ENCODE data around the gene ENTR1. TPM values are rescaled to one million over a fixed set of nuclear protein-coding genes. Genes with fewer than 3 reads are reported as not detected.
A peak's percentile ranks its signal among the peaks of the same experiment; 100 is the strongest.

Gene ENTR1
- total and polyA plus RNA-seq, 2 of the 13 experiments (the other 11 are each of a cell fraction or from before 2014, with no cell fraction given) = 70.1 to 76.4 TPM

GRCh38 chr9:136399176-136400037 lies 11.0 kb downstream of the ENTR1 start:
- Histone ChIP-seq H2AFZ (ENCODE audit: low read length) (no peak overlapping the region), H3K27ac (ENCODE audit: extremely low read length, insufficient read depth, low read length) (peak overlapping the region; percentile 53), H4K20me1 (ENCODE audit: insufficient read depth, low read length) (0 out of 2 replicates have a peak, but pooled peaks cover 2% of the 10 kb centered on the region), H3K9ac (ENCODE audit: insufficient read depth, low read depth, low read length) (peak overlapping the region; percentile 83), H3K9me3 (ENCODE audit: low read length) (no peaks in the 10 kb centered on the region), H3K4me2 (ENCODE audit: low read depth, low read length) (peak overlapping the region; percentile 88), H3K27me3 (ENCODE audit: control insufficient read depth in 1 of 2, insufficient read depth in 2 of 2, low read length in 2 of 2) (no peaks in the 10 kb centered on the region), H3K4me1 (ENCODE audit: insufficient read depth, low read length) (peaks cover 20% of the 10 kb centered on the region), H3K79me2 (ENCODE audit: insufficient read depth, low read length) (peaks cover 21% of the 10 kb centered on the region), H3K4me3 (replicated peaks in 1 of 3; ENCODE audit: insufficient read depth in 1 of 3, low read depth in 2 of 3, low read length in 3 of 3) (peak overlapping the region; percentile 78 to 98 (median 97)), H3K36me3 (replicated peaks in 1 of 2; ENCODE audit: control insufficient read depth in 1 of 2, insufficient read depth in 2 of 2, low read length in 2 of 2) (peaks cover 18 to 35% of the 10 kb centered on the region in 2 experiments; a peak in 4 of 5 replicates)
- under 1% methylated on average over 23 of the region's 67 CpGs for WGBS (ENCODE audit: low lambda C conversion rate)
- FAIRE-seq = no peak
- POLR2A ChIA-PET = interaction anchor here (0.5 to 1.6 kb wide), 3 partner anchors 12 to 218 kb away, joined by 3 read pairs; no protein-coding TSS in a partner anchor
- CTCF ChIA-PET (ENCODE audit: low intra/inter-chr PET ratio, low total read pairs) = interaction anchor here (1.2 to 2.0 kb wide), 3 partner anchors 54 to 87 kb away, joined by 6 to 15 read pairs (median 12); no protein-coding TSS in a partner anchor
- no TSS peak for BruUV-seq (replicated peaks)
- DNase-seq (ENCODE audit: low spot score) = no peak
- intact Hi-C loops (cut with micrococcal nuclease; ENCODE audit: unreplicated experiment) = loop anchor here (1.0 kb wide), 1 partner anchor 60 kb away; no protein-coding TSS in a partner anchor
- in situ Hi-C loops (cut with HindIII; ENCODE audit: extremely low pct_ligation_motif_present, low pct_unique_long_range_greater_than_20kb) = no loop called here
- ATAC-seq = peak; percentile 44
- TF ChIP-seq GABPA (IDR thresholded peaks at IDR 0.05; ENCODE audit: low read depth, low read length) = 0 out of 2 replicates have a peak, but pooled peaks have one; percentile 19
- TF ChIP-seq GABPA (CRISPR knock-in tag; IDR thresholded peaks at IDR 0.05; ENCODE audit: low read depth) = no peak
- 0 out of 2 replicates have a peak, but pooled peaks have one; percentile 43 for TF ChIP-seq TGIF2 (CRISPR knock-in tag; IDR thresholded peaks at IDR 0.05)
- no peak for TF ChIP-seq ZNF512 (CRISPR knock-in tag; IDR thresholded peaks at IDR 0.05)
- TF ChIP-seq SMAD9 (CRISPR knock-in tag; IDR thresholded peaks at IDR 0.05) = no peak
- peak; percentile 52; the same call in 1 of the 2 replicates for TF ChIP-seq MAX (IDR thresholded peaks at IDR 0.05)
- no peak for TF ChIP-seq REST (IDR thresholded peaks at IDR 0.05; ENCODE audit: borderline replicate concordance in 1 of 2, low read depth in 1 of 2, low read length in 2 of 2)
- TF ChIP-seq ZNF224 (CRISPR knock-in tag; IDR thresholded peaks at IDR 0.05) = 0 out of 2 replicates have a peak, but pooled peaks have one; percentile 37
- no peak for TF ChIP-seq KAT8 (CRISPR knock-in tag; IDR thresholded peaks at IDR 0.05)
- no peak for TF ChIP-seq ERF (CRISPR knock-in tag; IDR thresholded peaks at IDR 0.05)
- TF ChIP-seq RXRA (CRISPR knock-in tag; IDR thresholded peaks at IDR 0.05) = peak; percentile 55; the same call in 1 of the 2 replicates
- TF ChIP-seq ZNF891 (CRISPR knock-in tag; IDR thresholded peaks at IDR 0.05) = no peak
- 0 out of 2 replicates have a peak, but pooled peaks have one; percentile 4 for TF ChIP-seq ZNF704 (CRISPR knock-in tag; IDR thresholded peaks at IDR 0.05; ENCODE audit: borderline replicate concordance)
- 0 out of 2 replicates have a peak, but pooled peaks have one; percentile 19 for TF ChIP-seq CREBL2 (CRISPR knock-in tag; IDR thresholded peaks at IDR 0.05; ENCODE audit: borderline replicate concordance)
- TF ChIP-seq SALL1 (CRISPR knock-in tag; IDR thresholded peaks at IDR 0.05) = peak; percentile 6; the same call in 1 of the 2 replicates
- TF ChIP-seq HNRNPK (IDR thresholded peaks at IDR 0.05; ENCODE audit: low read depth, low read length, poor library complexity, severe bottlenecking) = no peak

Measured in HepG2 (cell line).